Activated naive CD4-positive, alpha-beta T cell treated with anti-CD3 and anti-CD28 coated beads, Interleukin-2, amount 50 U/mL, for 24 hours (primary cell): ENCODE data around the gene SMIM33.
"Not testable (repeated sequence)": the region's sequence is repeated elsewhere in the genome, so short reads cannot be mapped to it uniquely, and the experiment has no call there.

Experiments used
- H3K27ac Mint-ChIP-seq: one replicate; pipeline ENCODE4 v1.8.0; 2021; ENCODE audit warnings: mild to moderate bottlenecking, mixed read lengths
- H3K27me3 Mint-ChIP-seq: one replicate; pipeline ENCODE4 v1.8.0; 2021; ENCODE audit warnings: mixed read lengths
- H3K36me3 Mint-ChIP-seq: one replicate; pipeline ENCODE4 v1.8.0; 2021; ENCODE audit warnings: mixed read lengths
- H3K4me1 Mint-ChIP-seq: one replicate; pipeline ENCODE4 v1.8.0; 2021; ENCODE audit warnings: mixed read lengths
- H3K4me3 Mint-ChIP-seq: one replicate; pipeline ENCODE4 v1.8.0; 2021; ENCODE audit warnings: mild to moderate bottlenecking, mixed read lengths
- H3K9me3 Mint-ChIP-seq: one replicate; pipeline ENCODE4 v1.8.0; 2021; ENCODE audit warnings: mixed read lengths

SMIM33 gene

GRCh38 chr5:139472386-139473030 lies 1.7 kb downstream of the SMIM33 start:
- H3K27me3 Mint-ChIP-seq: no peaks in the 10 kb centered on the region
- no peaks in the 10 kb centered on the region for H3K9me3 Mint-ChIP-seq
- peak overlapping the region; percentile 92 for H3K27ac Mint-ChIP-seq
- H3K4me3 Mint-ChIP-seq: peak overlapping the region; percentile 60
- peaks cover 81% of the 10 kb centered on the region for H3K4me1 Mint-ChIP-seq
- peaks cover 7% of the 10 kb centered on the region for H3K36me3 Mint-ChIP-seq

- peaks cover 87% of the 10 kb centered on the region for H3K4me1 Mint-ChIP-seq
- H3K27me3 Mint-ChIP-seq: no peaks in the 10 kb centered on the region
- H3K36me3 Mint-ChIP-seq: peaks cover 7% of the 10 kb centered on the region
- H3K4me3 Mint-ChIP-seq: peak overlapping the region; percentile 24
- H3K9me3 Mint-ChIP-seq: no peaks in the 10 kb centered on the region
- peak overlapping the region; percentile 57 for H3K27ac Mint-ChIP-seq
Observed at GRCh38 chr5:139473105-139473504, 2.3 kb downstream of the SMIM33 start.

- H3K4me3 Mint-ChIP-seq: no peak overlapping the region
- peak overlapping the region; percentile 57 for H3K27ac Mint-ChIP-seq
- H3K9me3 Mint-ChIP-seq: no peaks in the 10 kb centered on the region
- no peaks in the 10 kb centered on the region for H3K27me3 Mint-ChIP-seq
- peaks cover 87% of the 10 kb centered on the region for H3K4me1 Mint-ChIP-seq
- peaks cover 7% of the 10 kb centered on the region for H3K36me3 Mint-ChIP-seq
Observed at GRCh38 chr5:139473565-139473964, 2.8 kb downstream of the SMIM33 start.

GRCh38 chr5:139474890-139475791 lies 4.3 kb downstream of the SMIM33 start:
- peak overlapping the region; percentile 80 for H3K27ac Mint-ChIP-seq
- peaks cover 9% of the 10 kb centered on the region for H3K36me3 Mint-ChIP-seq
- H3K4me1 Mint-ChIP-seq: peaks cover 80% of the 10 kb centered on the region
- peak overlapping the region; percentile 68 for H3K4me3 Mint-ChIP-seq
- no peaks in the 10 kb centered on the region for H3K9me3 Mint-ChIP-seq
- H3K27me3 Mint-ChIP-seq: no peaks in the 10 kb centered on the region

- peaks cover 80% of the 10 kb centered on the region for H3K4me1 Mint-ChIP-seq
- no peaks in the 10 kb centered on the region for H3K27me3 Mint-ChIP-seq
- no peak overlapping the region for H3K4me3 Mint-ChIP-seq
- no peak overlapping the region for H3K27ac Mint-ChIP-seq
- H3K9me3 Mint-ChIP-seq: no peaks in the 10 kb centered on the region
- H3K36me3 Mint-ChIP-seq: peaks cover 9% of the 10 kb centered on the region
Observed at GRCh38 chr5:139475865-139476617, 5.2 kb downstream of the SMIM33 start.

GRCh38 chr5:139478657-139479423 lies 8.0 kb downstream of the SMIM33 start:
- not testable (repeated sequence) for H3K9me3 Mint-ChIP-seq, H3K36me3 Mint-ChIP-seq, H3K27me3 Mint-ChIP-seq
- H3K4me1 Mint-ChIP-seq: peaks cover 68% of the 10 kb centered on the region
- H3K27ac Mint-ChIP-seq: peak overlapping the region; percentile 87
- H3K4me3 Mint-ChIP-seq: peak overlapping the region; percentile 24

GRCh38 chr5:139479729-139480128 lies 8.9 kb downstream of the SMIM33 start:
- H3K9me3 Mint-ChIP-seq, H3K36me3 Mint-ChIP-seq, H3K4me3 Mint-ChIP-seq, H3K27ac Mint-ChIP-seq, H3K27me3 Mint-ChIP-seq: not testable (repeated sequence)
- peaks cover 59% of the 10 kb centered on the region for H3K4me1 Mint-ChIP-seq

- Mint-ChIP-seq H3K9me3 (no peaks in the 10 kb centered on the region), H3K36me3 (peaks cover 2% of the 10 kb centered on the region), H3K4me1 (peaks cover 46% of the 10 kb centered on the region), H3K4me3 (peak overlapping the region; percentile 91), H3K27ac (peak overlapping the region; percentile 99), H3K27me3 (no peaks in the 10 kb centered on the region)
Observed at GRCh38 chr5:139481122-139481533, 10.3 kb downstream of the SMIM33 start.

GRCh38 chr5:139481580-139482049 lies 10.8 kb downstream of the SMIM33 start:
- H3K27me3 Mint-ChIP-seq: no peaks in the 10 kb centered on the region

GRCh38 chr5:139482050-139482889 lies 11.5 kb downstream of the SMIM33 start, which contains the start of gene STING1:
STING1 (minus strand) TSS chr5:139482758; CDS start chr5:139481704, 1,054 bp downstream.
- Mint-ChIP-seq H3K27ac (peak within 1 kb of the TSS; percentile 99), H3K27me3 (no peaks in the 10 kb centered on the region)

More at GRCh38 chr5:139481580-139482049, 10.8 kb downstream of the SMIM33 start:
- Mint-ChIP-seq H3K9me3 (no peaks in the 10 kb centered on the region), H3K4me3 (peak overlapping the region; percentile 91), H3K27ac (peak overlapping the region; percentile 99), H3K4me1 (peaks cover 43% of the 10 kb centered on the region), H3K36me3 (peaks cover 2% of the 10 kb centered on the region)

GRCh38 chr5:139482890-139483208 lies 12.0 kb downstream of the SMIM33 start:
- Mint-ChIP-seq H3K4me3 (peak overlapping the region; percentile 91), H3K4me1 (peaks cover 40% of the 10 kb centered on the region), H3K27ac (peak overlapping the region; percentile 99)
- not testable (repeated sequence) for H3K9me3 Mint-ChIP-seq, H3K27me3 Mint-ChIP-seq, H3K36me3 Mint-ChIP-seq

More at GRCh38 chr5:139482050-139482889, 11.5 kb downstream of the SMIM33 start, which contains the start of gene STING1:
- Mint-ChIP-seq H3K9me3 (no peaks in the 10 kb centered on the region), H3K36me3 (peaks cover 2% of the 10 kb centered on the region), H3K4me3 (peak within 1 kb of the TSS; percentile 91), H3K4me1 (peaks cover 43% of the 10 kb centered on the region)

GRCh38 chr5:139486201-139486600 lies 15.4 kb downstream of the SMIM33 start:
- H3K27me3 Mint-ChIP-seq: no peaks in the 10 kb centered on the region
- no peaks in the 10 kb centered on the region for H3K36me3 Mint-ChIP-seq
- H3K27ac Mint-ChIP-seq: no peak overlapping the region

GRCh38 chr5:139488260-139488659 lies 17.5 kb downstream of the SMIM33 start:
- Mint-ChIP-seq H3K27ac (no peak overlapping the region), H3K4me1 (peaks cover 20% of the 10 kb centered on the region), H3K27me3 (no peaks in the 10 kb centered on the region), H3K36me3 (no peaks in the 10 kb centered on the region), H3K4me3 (no peak overlapping the region), H3K9me3 (no peaks in the 10 kb centered on the region)

More at GRCh38 chr5:139486201-139486600, 15.4 kb downstream of the SMIM33 start:
- H3K4me1 Mint-ChIP-seq: peaks cover 24% of the 10 kb centered on the region
- no peak overlapping the region for H3K4me3 Mint-ChIP-seq
- no peaks in the 10 kb centered on the region for H3K9me3 Mint-ChIP-seq

GRCh38 chr5:139492700-139493192 lies 21.9 kb downstream of the SMIM33 start:
- H3K36me3 Mint-ChIP-seq: no peaks in the 10 kb centered on the region
- no peaks in the 10 kb centered on the region for H3K9me3 Mint-ChIP-seq
- peak overlapping the region; percentile 17 for H3K4me3 Mint-ChIP-seq
- H3K27ac Mint-ChIP-seq: no peak overlapping the region
- H3K27me3 Mint-ChIP-seq: no peaks in the 10 kb centered on the region
- H3K4me1 Mint-ChIP-seq: peaks cover 33% of the 10 kb centered on the region
